ENCODE results near the gene PHF14.

DNA sequence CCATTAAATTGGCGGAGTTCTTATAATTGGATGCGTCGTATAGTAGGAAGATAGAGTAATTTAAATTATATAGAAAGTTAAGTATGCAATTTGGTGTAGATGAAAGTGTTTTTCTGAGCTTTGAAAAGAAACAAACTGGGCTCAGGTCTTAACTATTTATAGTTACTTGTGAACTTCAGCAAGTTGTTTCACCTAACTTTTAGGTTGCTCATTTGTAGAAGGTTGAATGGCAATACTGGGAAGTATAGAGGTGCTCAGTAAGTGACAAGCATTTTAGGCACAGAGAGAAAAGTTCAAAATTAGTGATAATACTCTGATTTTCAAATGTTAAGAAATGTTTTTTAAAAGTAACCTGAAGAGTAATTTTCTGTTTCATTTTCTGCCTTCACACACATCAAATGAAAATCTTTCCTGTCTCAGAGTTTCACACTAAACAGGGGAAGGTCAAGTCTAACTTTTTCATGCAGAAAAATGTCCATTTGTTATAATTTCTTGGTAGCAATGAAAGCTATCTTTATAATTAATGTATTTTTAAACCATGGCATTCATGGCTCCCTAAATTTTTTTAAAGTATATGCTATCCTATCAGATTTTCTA lies 146.5 kb downstream of the PHF14 start:
- TF ChIP-seq EZH2 (IDR thresholded peaks at IDR 0.05; ENCODE audit: borderline replicate concordance, low read length) = no peak
- TF ChIP-seq, protein P1, sequence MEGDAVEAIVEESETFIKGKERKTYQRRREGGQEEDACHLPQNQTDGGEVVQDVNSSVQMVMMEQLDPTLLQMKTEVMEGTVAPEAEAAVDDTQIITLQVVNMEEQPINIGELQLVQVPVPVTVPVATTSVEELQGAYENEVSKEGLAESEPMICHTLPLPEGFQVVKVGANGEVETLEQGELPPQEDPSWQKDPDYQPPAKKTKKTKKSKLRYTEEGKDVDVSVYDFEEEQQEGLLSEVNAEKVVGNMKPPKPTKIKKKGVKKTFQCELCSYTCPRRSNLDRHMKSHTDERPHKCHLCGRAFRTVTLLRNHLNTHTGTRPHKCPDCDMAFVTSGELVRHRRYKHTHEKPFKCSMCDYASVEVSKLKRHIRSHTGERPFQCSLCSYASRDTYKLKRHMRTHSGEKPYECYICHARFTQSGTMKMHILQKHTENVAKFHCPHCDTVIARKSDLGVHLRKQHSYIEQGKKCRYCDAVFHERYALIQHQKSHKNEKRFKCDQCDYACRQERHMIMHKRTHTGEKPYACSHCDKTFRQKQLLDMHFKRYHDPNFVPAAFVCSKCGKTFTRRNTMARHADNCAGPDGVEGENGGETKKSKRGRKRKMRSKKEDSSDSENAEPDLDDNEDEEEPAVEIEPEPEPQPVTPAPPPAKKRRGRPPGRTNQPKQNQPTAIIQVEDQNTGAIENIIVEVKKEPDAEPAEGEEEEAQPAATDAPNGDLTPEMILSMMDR (conservative IDR thresholded peaks at IDR 0.05 in 1 of 2, IDR thresholded peaks at IDR 0.05 in 1 of 2; ENCODE audit: extremely low read depth in 1 of 2, insufficient read depth in 1 of 2, low read depth in 1 of 2, low read length in 2 of 2) = no peak
